Gastroesophageal sphincter (tissue), 2 donors: ENCODE data around the gene ZBED4.

Source experiments
- POLR2A ChIP-seq, 2 donors: fragments of 450-650 bp; IDR thresholded peaks; one replicate each; pipeline ENCODE4 v1.6.1; 2017; ENCODE audit warnings: antibody characterized with exemption in 2 of 2, mild to moderate bottlenecking in 2 of 2, moderate library complexity in 1 of 2
- POLR2AphosphoS5 ChIP-seq: sonication (generic); formaldehyde crosslinking; IDR thresholded peaks from one replicate; pipeline ENCODE4 v1.6.1; 2017; ENCODE audit warnings: antibody characterized with exemption

DNA sequence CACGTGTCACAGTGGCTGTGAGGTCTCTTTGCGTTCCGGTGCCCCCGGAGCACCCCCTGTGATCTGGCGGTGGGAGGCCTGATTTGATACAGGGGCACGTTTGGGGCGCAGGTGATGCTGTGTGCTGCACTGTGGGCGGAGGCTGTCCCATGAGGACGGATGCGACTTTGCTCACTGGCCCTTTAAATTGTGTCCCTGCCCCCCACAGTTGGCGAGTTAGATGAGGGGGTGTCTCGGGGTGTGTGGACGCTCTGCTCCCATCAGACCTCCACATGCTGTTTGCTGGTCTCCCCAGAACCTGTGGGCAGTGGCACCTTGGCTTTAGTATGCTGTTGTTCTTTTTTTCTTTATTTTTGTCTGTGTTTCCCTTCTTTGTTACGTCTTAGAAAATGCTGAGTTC is 5.2 kb downstream of the ZBED4 start:
- no peak for TF ChIP-seq POLR2A (IDR thresholded peaks at IDR 0.05)
- no peak for TF ChIP-seq POLR2AphosphoS5
